ENCODE measurements around the gene ZNF367.

The ZNF367 gene

GRCh38 chr9:96411129-96411838 is 6.9 kb downstream of the ZNF367 start:
- FAIRE-seq = no peak
- no peak for TF ChIP-seq SPI1 (IDR thresholded peaks at IDR 0.05; ENCODE audit: low read depth, low read length)
- no peak for TF ChIP-seq TAF1 (IDR thresholded peaks at IDR 0.05; ENCODE audit: low read depth, low read length)
- TF ChIP-seq PAX5 (IDR thresholded peaks at IDR 0.05; ENCODE audit: insufficient read depth, low read length, severe bottlenecking) = no peak
- no peak for TF ChIP-seq POLR2AphosphoS5 (IDR thresholded peaks at IDR 0.05; ENCODE audit: low read depth, low read length)
- TF ChIP-seq POU2F2 (IDR thresholded peaks at IDR 0.05; ENCODE audit: low read depth, low read length) = no peak
- no peak for TF ChIP-seq POLR2A (IDR thresholded peaks at IDR 0.05; ENCODE audit: low read depth, low read length)
- no peak for DNase-seq (ENCODE audit: insufficient read length, low spot score)

DNA sequence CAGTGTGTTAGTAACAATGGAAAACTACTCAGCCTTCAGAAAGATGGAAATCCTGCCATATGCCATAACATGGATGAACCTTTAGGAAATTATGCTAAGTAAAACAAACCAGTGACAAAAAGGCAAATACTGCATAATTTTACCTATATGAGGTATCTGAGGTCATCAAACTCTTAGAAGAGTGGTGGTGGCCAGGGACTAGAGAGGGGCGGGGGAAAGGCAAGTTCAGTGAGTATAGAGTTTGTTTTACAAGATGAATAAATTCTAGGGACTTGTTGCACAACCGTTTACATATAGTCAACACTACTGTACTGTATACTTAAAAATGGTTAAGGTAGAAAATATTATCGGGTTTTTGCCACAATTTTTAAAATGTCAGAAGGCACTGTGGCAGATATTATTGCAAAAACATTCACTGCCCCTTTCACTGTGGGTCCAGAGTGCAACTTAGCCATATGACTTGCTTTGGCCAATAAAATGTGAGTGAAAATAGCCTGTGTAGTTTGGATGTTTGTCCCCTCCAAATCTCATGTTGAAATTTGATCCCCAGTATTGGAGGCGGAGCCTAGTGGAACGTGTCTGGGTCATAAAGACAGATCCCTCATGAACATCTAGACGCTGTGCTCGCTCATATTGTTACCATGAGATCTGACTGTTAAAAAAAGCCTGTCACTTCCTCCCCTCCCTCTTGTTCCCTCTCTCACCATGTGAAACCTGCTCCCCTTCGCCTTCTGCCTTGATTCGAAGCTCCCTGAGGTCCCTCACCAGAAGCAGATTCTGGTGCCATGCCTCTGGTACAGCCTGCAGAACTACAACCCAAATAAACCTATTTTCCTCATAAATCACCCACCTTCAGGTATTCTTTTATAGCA is 9.5 kb downstream of the ZNF367 start:
- FAIRE-seq (no peak), DNase-seq (ENCODE audit: insufficient read length, low spot score) (no peak)
- TF ChIP-seq SPI1 (IDR thresholded peaks at IDR 0.05; ENCODE audit: low read depth, low read length) = 0 out of 2 replicates have a peak, but pooled peaks have one; percentile 10
- TF ChIP-seq POLR2AphosphoS5 (IDR thresholded peaks at IDR 0.05; ENCODE audit: low read depth, low read length) = no peak; the same call in 1 of the 2 replicates
- no peak for TF ChIP-seq TAF1 (IDR thresholded peaks at IDR 0.05; ENCODE audit: low read depth, low read length)
- no peak for TF ChIP-seq POLR2A (IDR thresholded peaks at IDR 0.05; ENCODE audit: low read depth, low read length)
- TF ChIP-seq PAX5 (IDR thresholded peaks at IDR 0.05; ENCODE audit: insufficient read depth, low read length, severe bottlenecking) = no peak
- no peak for TF ChIP-seq POU2F2 (IDR thresholded peaks at IDR 0.05; ENCODE audit: low read depth, low read length)

DNA sequence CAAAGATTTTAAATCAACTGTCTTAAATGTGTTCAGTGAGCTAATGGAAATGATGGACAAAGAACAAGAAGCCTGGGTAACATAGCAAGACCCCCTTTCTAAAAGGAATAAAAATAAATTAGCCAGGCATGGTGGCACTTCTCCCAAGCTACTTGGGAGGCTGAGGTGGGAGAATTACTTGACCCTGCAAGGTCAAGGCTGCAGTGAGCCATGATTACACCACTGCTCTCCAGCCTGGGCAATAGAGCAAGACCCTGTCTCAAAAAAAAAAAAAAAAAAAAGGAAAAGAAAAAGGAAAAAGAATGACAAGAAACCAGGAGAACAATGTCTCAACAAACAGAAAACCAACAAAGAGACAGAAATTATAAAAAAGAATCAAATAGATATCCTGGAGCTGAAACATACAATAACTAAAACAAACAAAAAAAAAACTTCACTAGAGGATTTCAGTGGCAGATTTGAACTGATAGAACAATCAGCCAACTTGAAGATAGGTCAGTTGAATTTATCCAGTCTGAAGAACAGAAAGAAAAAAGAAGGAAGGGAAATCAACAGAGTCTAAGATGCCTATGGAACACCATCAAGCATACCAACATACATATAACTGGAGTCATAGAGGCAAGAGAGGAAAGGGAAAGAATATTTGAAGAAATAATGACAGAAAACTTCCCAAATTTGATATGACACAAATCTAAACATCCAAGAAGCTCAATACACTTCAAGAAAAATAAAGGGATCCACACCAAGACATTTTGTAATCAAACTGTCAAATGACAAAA is 17.8 kb downstream of the ZNF367 start:
- FAIRE-seq (no peak), DNase-seq (ENCODE audit: insufficient read length, low spot score) (no peak)
- TF ChIP-seq POLR2A (IDR thresholded peaks at IDR 0.05; ENCODE audit: low read depth, low read length) (no peak), SPI1 (IDR thresholded peaks at IDR 0.05; ENCODE audit: low read depth, low read length) (no peak), POLR2AphosphoS5 (IDR thresholded peaks at IDR 0.05; ENCODE audit: low read depth, low read length) (no peak), PAX5 (IDR thresholded peaks at IDR 0.05; ENCODE audit: insufficient read depth, low read length, severe bottlenecking) (no peak), POU2F2 (IDR thresholded peaks at IDR 0.05; ENCODE audit: low read depth, low read length) (no peak), TAF1 (IDR thresholded peaks at IDR 0.05; ENCODE audit: low read depth, low read length) (no peak)

GRCh38 chr9:96399325-96399633 is 18.9 kb downstream of the ZNF367 start:
- no peak for TF ChIP-seq PAX5 (IDR thresholded peaks at IDR 0.05; ENCODE audit: insufficient read depth, low read length, severe bottlenecking)
- no peak for TF ChIP-seq POLR2AphosphoS5 (IDR thresholded peaks at IDR 0.05; ENCODE audit: low read depth, low read length)
- no peak for TF ChIP-seq POU2F2 (IDR thresholded peaks at IDR 0.05; ENCODE audit: low read depth, low read length)
- TF ChIP-seq POLR2A (IDR thresholded peaks at IDR 0.05; ENCODE audit: low read depth, low read length) = no peak
- no peak for TF ChIP-seq TAF1 (IDR thresholded peaks at IDR 0.05; ENCODE audit: low read depth, low read length)
- no peak for TF ChIP-seq SPI1 (IDR thresholded peaks at IDR 0.05; ENCODE audit: low read depth, low read length)
- DNase-seq (ENCODE audit: insufficient read length, low spot score) (no peak), FAIRE-seq (no peak)

DNA sequence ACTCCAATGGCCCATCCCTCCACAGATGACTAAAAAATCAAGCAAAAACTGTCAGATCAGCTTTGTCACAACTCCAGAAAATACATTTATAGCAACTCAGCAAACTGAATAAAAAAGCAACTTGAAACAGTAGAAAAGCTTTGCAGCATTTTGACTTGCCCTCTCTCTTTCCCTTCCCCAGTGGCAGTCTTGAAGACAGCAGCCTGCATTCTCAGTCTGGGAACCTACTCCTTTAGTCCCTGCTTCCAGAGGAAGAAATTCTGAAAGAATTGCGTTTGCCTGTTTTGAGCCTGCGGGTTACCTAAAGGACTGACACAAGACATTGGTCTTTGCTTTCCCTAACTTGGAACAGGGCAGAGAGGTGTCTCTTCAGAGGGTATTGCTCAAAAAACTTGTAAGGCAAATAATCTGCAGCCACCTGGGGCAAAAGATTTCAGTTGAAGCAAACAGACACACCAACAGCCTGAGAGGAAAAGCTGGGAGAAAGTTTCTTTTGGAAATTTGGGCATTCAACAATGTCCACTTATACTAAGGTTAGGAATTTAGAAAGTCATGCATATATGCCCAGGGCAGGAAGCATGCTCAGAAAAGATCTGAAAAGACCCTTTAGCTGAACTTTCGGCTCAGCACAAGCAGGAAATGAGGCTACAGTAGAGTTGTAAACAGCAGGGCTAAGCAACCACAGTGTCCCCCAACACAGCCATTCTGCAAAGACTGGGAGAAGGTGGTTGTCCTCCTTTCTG is 19.4 kb downstream of the ZNF367 start:
- TF ChIP-seq SPI1 (IDR thresholded peaks at IDR 0.05; ENCODE audit: low read depth, low read length) = no peak
- no peak for TF ChIP-seq TAF1 (IDR thresholded peaks at IDR 0.05; ENCODE audit: low read depth, low read length)
- TF ChIP-seq PAX5 (IDR thresholded peaks at IDR 0.05; ENCODE audit: insufficient read depth, low read length, severe bottlenecking) = no peak
- TF ChIP-seq POU2F2 (IDR thresholded peaks at IDR 0.05; ENCODE audit: low read depth, low read length) = no peak
- no peak for TF ChIP-seq POLR2AphosphoS5 (IDR thresholded peaks at IDR 0.05; ENCODE audit: low read depth, low read length)
- no peak for TF ChIP-seq POLR2A (IDR thresholded peaks at IDR 0.05; ENCODE audit: low read depth, low read length)
- DNase-seq (ENCODE audit: insufficient read length, low spot score) (no peak), FAIRE-seq (peak; percentile 88)

GRCh38 chr9:96395964-96396363 is 22.2 kb downstream of the ZNF367 start:
- FAIRE-seq (no peak), DNase-seq (ENCODE audit: insufficient read length, low spot score) (no peak)
- TF ChIP-seq TAF1 (IDR thresholded peaks at IDR 0.05; ENCODE audit: low read depth, low read length) (no peak), SPI1 (IDR thresholded peaks at IDR 0.05; ENCODE audit: low read depth, low read length) (no peak), PAX5 (IDR thresholded peaks at IDR 0.05; ENCODE audit: insufficient read depth, low read length, severe bottlenecking) (no peak), POU2F2 (IDR thresholded peaks at IDR 0.05; ENCODE audit: low read depth, low read length) (no peak), POLR2AphosphoS5 (IDR thresholded peaks at IDR 0.05; ENCODE audit: low read depth, low read length) (no peak), POLR2A (IDR thresholded peaks at IDR 0.05; ENCODE audit: low read depth, low read length) (no peak)

DNA sequence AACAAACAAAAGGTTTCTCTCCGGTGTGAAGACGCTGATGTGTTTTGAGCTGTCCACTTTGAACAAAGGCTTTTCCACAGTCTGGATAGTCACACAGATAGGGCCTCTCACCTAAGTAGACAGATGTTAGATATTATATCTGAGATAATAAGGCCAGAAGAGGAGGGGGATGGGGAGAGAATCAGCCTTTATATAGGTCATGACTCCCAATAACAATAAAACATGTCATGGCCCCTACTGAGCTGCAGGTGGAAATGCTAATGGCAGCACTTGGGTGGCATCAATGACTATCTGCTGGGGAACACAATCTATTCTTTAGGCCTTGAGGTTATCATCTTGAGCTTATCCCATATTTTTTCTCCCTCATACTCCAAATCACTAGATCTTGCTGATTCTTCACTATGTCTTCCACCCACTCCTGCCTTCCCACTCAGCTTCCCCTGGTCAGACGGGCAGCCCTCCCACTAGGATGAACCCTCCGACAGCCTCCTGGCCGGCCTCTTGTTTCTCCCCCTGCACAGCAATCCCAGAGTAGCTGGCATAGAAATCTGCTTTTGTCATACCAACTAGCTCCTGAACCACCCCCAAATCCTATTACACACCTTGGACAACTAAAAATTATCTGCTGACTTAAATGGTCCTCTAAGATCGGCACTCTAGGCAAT is 23.2 kb downstream of the ZNF367 start:
- no peak for FAIRE-seq
- no peak for TF ChIP-seq POLR2A (IDR thresholded peaks at IDR 0.05; ENCODE audit: low read depth, low read length)
- TF ChIP-seq POU2F2 (IDR thresholded peaks at IDR 0.05; ENCODE audit: low read depth, low read length) = no peak
- no peak for TF ChIP-seq SPI1 (IDR thresholded peaks at IDR 0.05; ENCODE audit: low read depth, low read length)
- TF ChIP-seq POLR2AphosphoS5 (IDR thresholded peaks at IDR 0.05; ENCODE audit: low read depth, low read length) = no peak
- no peak for TF ChIP-seq TAF1 (IDR thresholded peaks at IDR 0.05; ENCODE audit: low read depth, low read length)
- no peak for TF ChIP-seq PAX5 (IDR thresholded peaks at IDR 0.05; ENCODE audit: insufficient read depth, low read length, severe bottlenecking)

GRCh38 chr9:96392263-96392662 is 25.9 kb downstream of the ZNF367 start:
- TF ChIP-seq POLR2AphosphoS5 (IDR thresholded peaks at IDR 0.05; ENCODE audit: low read depth, low read length) (no peak), POLR2A (IDR thresholded peaks at IDR 0.05; ENCODE audit: low read depth, low read length) (no peak), POU2F2 (IDR thresholded peaks at IDR 0.05; ENCODE audit: low read depth, low read length) (no peak), SPI1 (IDR thresholded peaks at IDR 0.05; ENCODE audit: low read depth, low read length) (no peak), TAF1 (IDR thresholded peaks at IDR 0.05; ENCODE audit: low read depth, low read length) (no peak), PAX5 (IDR thresholded peaks at IDR 0.05; ENCODE audit: insufficient read depth, low read length, severe bottlenecking) (no peak)
- DNase-seq (ENCODE audit: insufficient read length, low spot score) (no peak), FAIRE-seq (no peak)

More for the DNA sequence above, 23.2 kb downstream of the ZNF367 start:
- no peak for DNase-seq (ENCODE audit: insufficient read length, low spot score)
